T-helper 2 cell (primary cell): ENCODE results near the gene NAMPT.
"Not testable (repeated sequence)": the region's sequence is repeated elsewhere in the genome, so short reads cannot be mapped to it uniquely, and the experiment has no call there.

Experiments used
- DNase-seq, 5 experiments: peaks; one replicate each; pipeline versions ENCODE4 v3.0.0 to v3.0.0-alpha.2; 2012 to 2022
- total RNA-seq, 2 donors: gene quantifications; one replicate each; lab custom pipeline; 2026; lab: John Stamatoyannopoulos, UW

The NAMPT gene
- total RNA-seq, result 638 to 1,221 reads per million in 2 donors

DNA sequence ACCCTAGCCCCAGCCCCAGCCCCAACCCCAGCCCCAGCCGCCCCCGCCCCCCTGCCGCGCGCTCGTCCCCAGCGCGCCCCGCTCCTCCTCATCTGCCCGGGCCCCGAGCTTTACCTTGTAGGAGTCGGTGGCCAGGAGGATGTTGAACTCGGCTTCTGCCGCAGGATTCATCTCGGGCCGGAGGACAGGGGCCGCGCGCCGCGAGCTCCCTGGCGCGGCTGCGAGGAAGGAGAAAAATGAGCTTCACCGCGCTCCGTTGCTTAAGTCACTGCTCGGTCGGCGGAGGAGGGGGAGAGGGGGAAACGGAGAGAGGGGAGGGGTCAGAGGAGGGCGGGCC is at the start of gene NAMPT:
Gene NAMPT (minus strand): TSS at position 270 of the 337 bp plus-strand sequence. CDS start 99 bp downstream, at position 171.
- DNase-seq, result peak in 1 of 5 experiments; percentile 95

DNA sequence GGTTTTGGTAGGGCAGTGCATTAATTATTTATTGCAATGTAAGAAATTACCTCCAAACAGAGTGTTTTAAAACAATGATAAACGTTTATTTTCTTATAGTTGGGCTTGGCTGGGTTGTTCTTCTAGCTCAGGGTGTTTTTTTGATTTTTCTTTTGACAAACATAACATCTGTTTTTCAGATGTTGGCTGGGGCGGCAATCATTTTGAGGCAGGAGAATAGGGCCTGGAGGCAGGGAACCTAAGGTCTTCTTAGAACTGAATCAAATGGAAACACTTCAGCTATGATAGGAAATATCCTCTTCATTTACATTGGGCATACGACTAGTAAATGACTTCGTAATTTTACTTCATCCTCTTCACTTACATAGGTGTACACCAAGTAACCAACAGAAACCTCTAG is 47.4 kb upstream of the NAMPT start:
- no peak for DNase-seq

DNA sequence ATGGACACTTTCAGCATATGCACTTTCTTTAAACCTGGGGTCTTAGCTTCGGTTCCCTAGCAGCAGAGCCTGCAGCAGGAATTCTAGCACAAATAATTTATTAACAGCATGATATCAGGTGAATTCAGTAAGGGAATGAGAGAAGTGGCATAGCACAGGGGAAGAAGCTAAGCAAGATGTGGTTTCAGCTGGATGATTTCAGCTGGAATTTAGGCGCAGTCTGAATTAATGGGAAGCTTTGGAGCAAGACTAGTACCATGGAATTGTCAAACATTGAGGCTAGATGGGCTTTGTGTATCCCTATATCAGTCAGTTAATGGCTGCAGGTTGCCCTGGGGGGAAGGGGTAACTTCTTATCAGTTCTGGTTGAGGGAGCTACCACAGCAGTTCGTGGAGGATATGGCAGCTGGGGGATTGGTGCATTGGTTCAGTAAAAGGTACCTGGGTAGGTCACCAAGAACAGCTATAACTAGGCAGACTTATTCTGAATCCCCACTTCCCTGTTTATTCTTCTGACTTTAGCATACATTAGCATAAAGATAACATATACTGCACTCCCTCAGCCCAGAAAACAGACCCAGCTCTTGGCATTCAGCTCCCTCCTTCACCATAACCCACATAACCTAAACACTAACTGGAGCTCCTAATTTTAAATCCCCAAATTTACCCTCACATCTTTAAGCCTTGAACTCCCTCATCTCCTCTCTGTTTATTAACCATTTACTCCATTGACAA is 46.8 kb upstream of the NAMPT start:
- DNase-seq, result no peak

DNA sequence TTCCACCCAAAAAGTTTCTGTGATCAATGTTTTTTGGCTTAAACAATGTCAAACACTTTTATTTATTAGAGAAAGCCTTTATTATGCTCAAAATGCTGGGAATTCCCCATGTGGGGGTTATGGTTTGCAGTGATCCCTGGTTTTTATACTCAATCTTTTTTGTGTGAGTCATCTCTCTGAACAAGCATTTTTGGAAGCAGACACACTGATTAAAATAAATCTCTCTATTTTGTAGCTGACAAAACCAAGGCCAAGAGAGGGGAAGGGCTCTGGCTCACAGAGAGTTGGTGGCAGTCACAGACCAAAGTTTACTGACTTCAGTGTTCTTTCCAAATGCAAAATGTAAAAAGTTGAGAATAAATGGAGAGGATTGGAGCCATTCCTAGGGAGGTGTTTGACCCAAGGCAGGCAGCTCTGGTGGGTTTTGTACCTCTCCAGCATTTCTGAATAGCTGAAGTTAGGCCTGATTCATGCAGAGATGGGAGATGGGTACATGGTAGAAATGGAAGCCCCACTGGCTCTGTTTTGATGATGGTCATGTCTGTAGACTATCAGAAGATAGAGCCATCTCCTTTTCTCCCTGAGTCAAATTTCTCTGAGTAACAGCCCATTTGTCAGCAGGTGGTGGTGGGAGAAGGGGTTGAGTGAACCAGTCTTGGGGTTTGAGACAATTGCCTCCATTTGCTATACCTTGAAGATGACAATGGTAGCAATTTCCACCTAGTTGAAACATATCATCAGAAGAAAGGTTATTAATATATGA is 45.4 kb upstream of the NAMPT start:
- DNase-seq, result no peak

GRCh38 chr7:106329408-106329807 is 44.6 kb upstream of the NAMPT start:
- no peak for DNase-seq

- no peak for DNase-seq
Observed at GRCh38 chr7:106327538-106328481, 43.0 kb upstream of the NAMPT start.

- no peak for DNase-seq
Observed at GRCh38 chr7:106326594-106327537, 42.1 kb upstream of the NAMPT start.

DNA sequence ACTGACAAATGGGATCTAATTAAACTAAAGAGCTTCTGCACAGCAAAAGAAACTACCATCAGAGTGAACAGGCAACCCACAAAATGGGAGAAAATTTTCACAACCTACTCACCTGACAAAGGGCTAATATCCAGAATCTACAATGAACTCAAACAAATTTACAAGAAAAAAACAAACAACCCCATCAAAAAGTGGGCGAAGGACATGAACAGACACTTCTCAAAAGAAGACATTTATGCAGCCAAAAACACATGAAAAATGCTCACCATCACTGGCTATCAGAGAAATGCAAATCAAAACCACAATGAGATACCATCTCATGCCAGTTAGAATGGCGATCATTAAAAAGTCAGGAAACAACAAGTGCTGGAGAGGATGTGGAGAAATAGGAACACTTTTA is 39.7 kb upstream of the NAMPT start:
- not testable (repeated sequence) for DNase-seq

DNA sequence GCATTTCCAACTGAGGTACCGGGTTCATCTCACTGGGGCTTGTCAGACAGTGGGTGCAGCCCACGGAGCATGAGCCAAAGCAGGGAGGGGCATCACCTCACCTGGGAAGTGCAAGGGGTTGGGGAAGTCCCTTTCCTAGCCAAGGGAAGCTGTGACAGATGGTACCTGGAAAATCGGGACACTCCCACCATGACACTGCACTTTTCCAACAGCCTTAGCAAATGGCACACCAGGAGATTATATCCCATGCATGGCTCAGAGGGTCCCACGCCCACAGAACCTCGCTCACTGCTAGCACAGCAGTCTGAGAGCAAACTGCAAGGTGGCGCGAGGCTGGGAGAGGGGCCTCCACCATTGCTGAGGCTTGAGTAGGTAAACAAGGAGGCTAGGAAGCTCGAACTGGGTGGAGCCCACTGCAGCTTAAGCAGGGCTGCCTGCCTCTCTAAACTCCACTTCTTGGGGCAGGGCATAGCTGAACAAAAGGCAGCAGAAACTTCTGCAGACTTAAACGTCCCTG is 35.5 kb upstream of the NAMPT start:
- DNase-seq, result not testable (repeated sequence)

DNA sequence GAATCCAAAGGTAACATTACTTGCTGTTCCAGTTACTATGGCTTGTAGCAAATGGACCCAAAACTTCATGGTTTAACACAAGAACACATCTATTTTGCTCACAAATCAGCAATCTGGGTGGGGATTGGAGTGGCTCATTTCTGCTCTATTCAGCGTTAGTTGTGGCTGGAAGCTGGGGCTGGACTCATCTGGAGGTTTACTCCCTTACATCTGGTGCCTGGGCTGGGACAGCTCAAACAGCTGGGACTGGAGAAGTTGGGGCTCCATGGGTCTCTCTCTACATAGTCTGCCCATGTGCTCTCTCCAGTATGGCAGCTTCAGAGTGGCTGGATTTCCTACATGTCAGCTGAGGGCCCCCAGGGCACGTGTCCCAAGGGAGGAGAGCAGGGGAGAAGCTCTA is 33.7 kb upstream of the NAMPT start:
- no peak for DNase-seq

DNA sequence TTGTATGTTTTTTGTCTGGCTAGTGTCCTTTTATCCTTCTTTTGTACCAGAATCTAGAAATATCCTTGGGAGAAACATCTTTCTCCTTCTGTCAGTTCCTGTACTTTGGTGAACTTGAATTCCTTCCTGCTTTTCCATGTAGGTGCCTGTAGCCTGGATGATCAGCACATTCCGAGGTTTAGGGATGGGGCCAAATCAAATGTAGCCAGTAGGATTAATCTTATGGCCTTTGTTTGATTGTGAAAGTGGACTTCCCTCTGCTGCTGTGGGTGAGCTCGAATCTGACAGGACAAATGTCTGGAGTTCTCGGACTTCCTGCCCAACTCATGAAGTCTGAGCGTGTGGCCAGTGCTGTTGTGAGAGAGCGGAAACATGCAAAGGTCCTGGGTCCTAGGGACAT is 33.2 kb upstream of the NAMPT start:
- no peak for DNase-seq

DNA sequence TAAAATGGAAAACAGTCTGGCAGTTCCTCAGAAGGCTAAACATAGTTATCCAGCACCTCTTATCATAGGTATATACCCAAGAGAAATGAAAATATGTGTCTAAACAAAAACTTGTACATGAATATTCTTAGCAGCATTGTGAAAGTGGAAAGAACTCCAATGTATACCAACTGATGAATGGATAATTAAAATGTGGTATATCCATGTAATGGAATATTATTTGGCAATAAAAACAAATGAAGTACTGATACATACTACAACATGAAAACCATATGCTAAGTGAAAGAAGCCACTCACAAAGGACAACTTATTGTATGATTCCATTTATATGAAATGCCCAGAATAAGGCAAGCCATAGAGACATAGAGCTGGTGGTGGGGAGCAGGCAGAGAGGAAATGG is 32.2 kb upstream of the NAMPT start:
- no peak for DNase-seq

- no peak for DNase-seq
Observed at GRCh38 chr7:106314875-106315274, 30.1 kb upstream of the NAMPT start.

DNA sequence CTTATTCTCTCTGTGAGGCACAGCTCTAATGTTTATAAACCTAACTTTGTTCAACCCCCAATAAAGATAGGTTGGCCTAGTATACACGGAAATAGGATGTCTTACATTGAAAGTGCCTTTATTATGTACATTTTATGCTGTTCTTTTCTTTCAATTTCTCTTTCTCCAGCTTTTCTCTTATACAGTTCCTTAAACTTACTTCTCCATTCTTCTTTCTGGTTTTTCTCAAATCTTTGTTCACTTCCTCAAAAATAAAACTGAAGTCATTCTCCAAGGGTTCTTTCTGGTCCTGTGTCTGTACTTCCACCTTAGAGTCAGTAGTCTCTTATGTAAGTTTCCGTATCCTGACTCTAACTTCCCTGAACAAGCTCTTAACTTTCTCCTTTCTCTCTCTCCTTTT is 29.2 kb upstream of the NAMPT start:
- DNase-seq, result no peak

GRCh38 chr7:106313456-106313901 is 28.7 kb upstream of the NAMPT start:
- peak in 1 of 5 experiments; percentile 24 for DNase-seq

- DNase-seq, result no peak
Observed at GRCh38 chr7:106312906-106313305, 28.1 kb upstream of the NAMPT start.

- DNase-seq, result no peak
Observed at GRCh38 chr7:106312099-106312871, 27.5 kb upstream of the NAMPT start.

GRCh38 chr7:106309362-106309761 is 24.6 kb upstream of the NAMPT start:
- no peak for DNase-seq

DNA sequence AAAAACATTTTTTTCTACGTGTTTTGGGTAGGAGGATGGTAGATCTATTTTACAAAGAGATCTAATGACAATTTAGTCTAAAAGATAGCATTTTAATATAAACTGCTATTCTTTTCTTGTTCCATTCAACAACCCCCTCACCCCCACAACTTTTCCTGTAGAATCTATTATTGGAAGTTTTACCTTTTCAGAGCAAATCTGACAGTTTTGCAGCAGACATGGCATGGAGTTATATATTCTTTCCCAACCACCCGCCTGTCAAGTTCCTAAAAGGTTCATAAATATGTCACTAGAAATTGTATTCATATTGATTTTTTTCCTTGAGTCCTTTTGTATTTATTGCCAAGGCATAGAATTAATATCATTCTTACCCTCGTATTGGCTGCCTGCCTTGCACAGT is 21.5 kb upstream of the NAMPT start:
- DNase-seq, result no peak

- DNase-seq, result no peak
Observed at GRCh38 chr7:106305732-106306131, 20.9 kb upstream of the NAMPT start.

- DNase-seq, result no peak
Observed at GRCh38 chr7:106304568-106304967, 19.8 kb upstream of the NAMPT start.
